Colonic mucosa (tissue), 4 donors: Measurements from ENCODE around the gene FARSB. TPM values are rescaled to one million over a fixed set of nuclear protein-coding genes. Genes with fewer than 3 reads are reported as not detected.

Experiments
- DNase-seq: peaks from one replicate; pipeline ENCODE4 v3.0.0-alpha.2; 2020
- H3K27ac ChIP-seq: fragments of 200-600 bp; one replicate; pipeline ENCODE4 v1.8.0; 2021
- H3K27me3 ChIP-seq: fragments of 200-600 bp; one replicate; pipeline ENCODE4 v1.8.0; 2021
- H3K36me3 ChIP-seq: fragments of 200-600 bp; one replicate; pipeline ENCODE4 v1.8.0; 2021
- H3K4me1 ChIP-seq: fragments of 200-600 bp; one replicate; pipeline ENCODE4 v1.8.0; 2021; ENCODE audit warnings: mild to moderate bottlenecking
- H3K4me3 ChIP-seq: fragments of 200-600 bp; one replicate; pipeline ENCODE4 v1.8.0; 2021
- H3K9ac ChIP-seq, 2 donors: one replicate each; pipeline ENCODE4 v1.7.0; 2013; ENCODE audit warnings: control low read depth in 2 of 2, low read depth in 2 of 2, low read length in 2 of 2
- H3K9me3 ChIP-seq: fragments of 200-600 bp; one replicate; pipeline ENCODE4 v1.8.0; 2021
- CTCF ChIP-seq: fragments of 200-600 bp; IDR thresholded peaks from one replicate; pipeline ENCODE4 v1.8.0; 2022; ENCODE audit warnings: antibody characterized with exemption, mild to moderate bottlenecking
- intact Hi-C: fragments of 100-400 bp; cut with DNase I; formaldehyde crosslinking; loops from one replicate; pipeline ENCODE4 v1.14.1; 2022
- total RNA-seq, 2 donors: library from RNA; stranded (reverse); fragmentation: NEBNext Ultra II Directional in 1 of 2; extraction: Animal tissue kit (Norgen Biotek cat#: 25700) in 1 of 2; gene quantifications; one replicate each; pipeline ENCODE4 v1.2.1, GENCODE V29; 2021
- donor health status: healthy.
- donor health status: DM: no; HTN: no; CAD: no.
- donor health status: DM: no; HTN: no; CAD: no.

Gene FARSB
- total RNA-seq, 2 donors from 2014 or later, result 21.9 to 34.6 TPM

GRCh38 chr2:222663479-222663878 is 7.6 kb upstream of the FARSB start:
- no peak overlapping the region for H3K27ac ChIP-seq
- no peaks in the 10 kb centered on the region for H3K9me3 ChIP-seq
- H3K4me3 ChIP-seq, result no peak overlapping the region
- no peaks in the 10 kb centered on the region for H3K36me3 ChIP-seq
- no peaks in the 10 kb centered on the region for H3K27me3 ChIP-seq
- no peak for DNase-seq
- intact Hi-C loops, result no loop called here
- no peak for TF ChIP-seq CTCF
- no peaks in the 10 kb centered on the region for H3K4me1 ChIP-seq
- no peak overlapping the region for H3K9ac ChIP-seq

DNA sequence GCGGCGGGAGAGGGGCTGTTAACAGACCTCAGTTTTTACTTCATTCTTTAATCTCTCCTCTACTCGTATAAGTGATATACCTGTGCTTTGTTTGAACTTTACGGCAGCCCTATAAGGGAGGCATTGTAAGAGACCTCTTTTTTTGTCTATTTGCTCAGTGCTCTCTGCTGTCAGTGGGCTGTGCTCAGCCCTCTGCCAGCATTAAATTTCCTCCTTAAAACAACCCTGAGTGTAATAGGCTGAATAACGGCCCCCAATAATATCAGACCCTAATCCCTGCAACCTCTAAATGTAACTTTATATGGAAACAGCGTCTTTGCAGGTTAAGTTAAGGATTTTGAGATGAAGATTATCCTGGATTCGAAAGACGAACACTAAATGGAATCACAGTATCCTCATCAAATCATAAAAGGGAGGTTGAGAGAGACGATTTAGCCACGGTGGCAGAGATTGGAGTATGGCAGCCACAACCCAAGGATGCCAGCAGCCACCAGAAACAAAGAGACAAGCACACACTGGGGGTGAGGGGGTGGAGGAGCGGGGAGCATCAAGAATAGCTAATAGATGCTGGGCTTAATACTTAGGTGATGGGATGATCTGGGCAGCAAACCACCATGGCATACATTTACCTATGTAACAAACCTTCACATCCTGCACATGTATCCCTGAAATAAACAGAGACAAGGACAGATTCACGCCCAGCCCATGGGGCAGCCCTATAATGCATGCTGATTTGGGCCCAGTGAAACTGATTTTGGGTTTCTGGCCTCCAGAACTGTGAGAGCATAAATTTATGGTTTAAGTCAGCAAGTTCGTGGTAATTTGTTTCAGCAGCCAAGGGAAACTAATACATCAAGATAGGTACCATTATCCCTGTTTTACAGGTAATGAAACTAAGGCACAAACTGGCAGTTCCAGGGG is 894 bp upstream of the FARSB start:
- Histone ChIP-seq H3K9me3 (no peaks in the 10 kb centered on the region), H3K4me1 (no peaks in the 10 kb centered on the region), H3K27me3 (no peaks in the 10 kb centered on the region), H3K27ac (peak overlapping the region; percentile 83), H3K9ac (peak overlapping the region in 1 of 2 donors; percentile 93), H3K4me3 (peak overlapping the region; percentile 94), H3K36me3 (no peaks in the 10 kb centered on the region)
- DNase-seq, result no peak
- intact Hi-C loops, result no loop called here
- no peak for TF ChIP-seq CTCF

- Histone ChIP-seq H3K4me1 (no peaks in the 10 kb centered on the region), H3K4me3 (no peak overlapping the region), H3K27me3 (no peaks in the 10 kb centered on the region), H3K9ac (peak overlapping the region in 1 of 2 donors; percentile 55), H3K36me3 (no peaks in the 10 kb centered on the region), H3K27ac (peak overlapping the region; percentile 48), H3K9me3 (no peaks in the 10 kb centered on the region)
- no peak for DNase-seq
- TF ChIP-seq CTCF, result no peak
- intact Hi-C loops, result no loop called here
Measured at GRCh38 chr2:222653280-222653679, 2.6 kb downstream of the FARSB start.

DNA sequence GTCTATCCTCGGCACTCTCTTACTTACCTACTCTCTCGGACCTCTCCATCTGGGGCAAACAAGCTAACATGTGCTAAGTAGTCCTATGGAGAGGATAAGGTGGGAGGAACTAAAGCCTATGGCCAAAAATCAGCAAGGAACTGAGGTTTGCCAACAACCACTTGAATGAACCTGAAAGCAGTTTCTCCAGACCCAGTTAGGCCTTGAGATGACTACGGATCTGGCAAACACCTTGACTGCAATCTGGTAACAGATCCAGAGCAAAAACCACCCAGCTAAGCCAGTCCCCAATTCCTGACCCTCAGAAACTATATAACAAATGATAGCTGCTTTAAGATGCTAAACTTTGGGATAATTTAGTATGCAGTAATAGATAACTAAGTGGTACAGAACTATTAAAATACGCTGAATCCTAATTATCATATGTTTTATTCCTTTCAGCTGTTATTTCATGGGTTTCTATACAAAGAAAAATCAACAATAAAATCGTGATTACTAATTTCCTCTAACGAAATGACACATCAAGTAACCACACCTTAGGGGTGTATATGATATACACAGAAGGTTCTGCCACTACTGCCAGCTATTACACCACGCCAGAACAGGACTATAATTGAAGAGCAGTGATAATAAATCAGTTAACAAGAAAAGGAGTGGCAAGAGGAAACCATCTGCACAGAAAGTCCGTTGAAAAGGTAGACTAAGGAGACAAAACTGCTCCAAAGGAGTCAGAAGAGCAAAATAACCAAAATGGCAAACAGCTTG is 3.2 kb downstream of the FARSB start:
- Histone ChIP-seq H3K27me3 (no peaks in the 10 kb centered on the region), H3K4me1 (no peaks in the 10 kb centered on the region), H3K4me3 (no peak overlapping the region), H3K9me3 (no peaks in the 10 kb centered on the region), H3K36me3 (no peaks in the 10 kb centered on the region), H3K9ac (peak overlapping the region in 1 of 2 donors; percentile 55), H3K27ac (peak overlapping the region; percentile 48)
- no peak for TF ChIP-seq CTCF
- intact Hi-C loops, result no loop called here
- no peak for DNase-seq

GRCh38 chr2:222651718-222652418 is 4.0 kb downstream of the FARSB start:
- Histone ChIP-seq H3K27me3 (no peaks in the 10 kb centered on the region), H3K9ac (no peak overlapping the region), H3K36me3 (no peaks in the 10 kb centered on the region), H3K9me3 (no peaks in the 10 kb centered on the region), H3K4me1 (no peaks in the 10 kb centered on the region), H3K4me3 (no peak overlapping the region), H3K27ac (peak overlapping the region; percentile 48)
- DNase-seq, result no peak
- intact Hi-C loops, result no loop called here
- TF ChIP-seq CTCF, result no peak
